Fibroblast of lung (primary cell): ENCODE results near the gene GCHFR. TPM values are rescaled to one million over a fixed set of nuclear protein-coding genes. Genes with fewer than 3 reads are reported as not detected.

Experiments used
- DNase-seq, 2 donors: peaks; one replicate each; pipeline versions ENCODE4 v3.0.0 to v3.0.0-alpha.2; 2010; ENCODE audit warnings: low read depth in 2 of 2
- H2AFZ ChIP-seq: 2 replicates; pipeline ENCODE4 v1.5.1; 2012; ENCODE audit warnings: low read length, control low read depth, inconsistent platforms
- H3K27ac ChIP-seq: 2 replicates; pipeline ENCODE4 v1.5.1; 2011; ENCODE audit warnings: low read length, control low read depth; ENCODE audit not compliant: insufficient read depth
- H3K27me3 ChIP-seq: 2 replicates; pipeline ENCODE4 v1.5.1; 2011; ENCODE audit warnings: mild to moderate bottlenecking, low read length; ENCODE audit not compliant: control insufficient read depth, insufficient read depth
- H3K36me3 ChIP-seq: 2 replicates; pipeline ENCODE4 v1.5.1; 2011; ENCODE audit warnings: low read length; ENCODE audit not compliant: control insufficient read depth, insufficient read depth
- H3K4me1 ChIP-seq: 2 replicates; pipeline ENCODE4 v1.5.1; 2011; ENCODE audit warnings: low read length; ENCODE audit not compliant: control insufficient read depth, insufficient read depth; ENCODE audit errors: extremely low read depth
- H3K4me2 ChIP-seq: 2 replicates; pipeline ENCODE4 v1.5.1; 2011; ENCODE audit warnings: low read length, control low read depth; ENCODE audit not compliant: insufficient read depth; ENCODE audit errors: extremely low read depth
- H3K4me3 ChIP-seq, 4 experiments: fragments of 200-600 bp in 1 of 4; sonication (generic) in 1 of 4; replicated peaks in 1 of 4; 2 replicates each; pipeline ENCODE4 v1.5.1; 2011 to 2016; ENCODE audit warnings: low read length in 4 of 4, low read depth in 3 of 4, mild to moderate bottlenecking in 3 of 4, control low read depth in 2 of 4, inconsistent platforms in 1 of 4, mixed read lengths in 1 of 4; ENCODE audit not compliant: insufficient read depth in 1 of 4; ENCODE audit errors: control extremely low read depth in 1 of 4
- H3K79me2 ChIP-seq: 2 replicates; pipeline ENCODE4 v1.5.1; 2012; ENCODE audit warnings: mild to moderate bottlenecking, low read length, inconsistent platforms; ENCODE audit not compliant: control insufficient read depth, insufficient read depth
- H3K9ac ChIP-seq: 2 replicates; pipeline ENCODE4 v1.5.1; 2011; ENCODE audit warnings: mild to moderate bottlenecking, low read length, control low read depth; ENCODE audit not compliant: insufficient read depth
- H3K9me3 ChIP-seq: 2 replicates; pipeline ENCODE4 v1.5.1; 2012; ENCODE audit warnings: low read depth, low read length; ENCODE audit not compliant: control insufficient read depth, insufficient read depth
- H4K20me1 ChIP-seq: 2 replicates; pipeline ENCODE4 v1.5.1; 2011; ENCODE audit warnings: low read length; ENCODE audit not compliant: control insufficient read depth, insufficient read depth; ENCODE audit errors: extremely low read depth
- CTCF ChIP-seq, 2 donors: IDR thresholded peaks in 1 of 2; conservative IDR thresholded peaks in 1 of 2; 1 replicate in 1 of 2; 2 replicates in 1 of 2; pipeline ENCODE4 v1.5.1; 2011 to 2012; ENCODE audit warnings: low read length in 2 of 2, control low read depth in 1 of 2, inconsistent platforms in 1 of 2, low read depth in 1 of 2, mild to moderate bottlenecking in 1 of 2
- EZH2 ChIP-seq: IDR thresholded peaks from 2 replicates; pipeline ENCODE4 v1.5.1; 2012; ENCODE audit warnings: low read length, control low read depth, mild to moderate bottlenecking; ENCODE audit errors: missing control alignments
- polyA plus RNA-seq, 2 donors: library from polyadenylated mRNA; depleted of rRNA in 1 of 2; stranded (reverse) in 1 of 2; unstranded in 1 of 2; fragments of >200 nt; gene quantifications; 2 replicates each; pipeline ENCODE4 v1.2.1, GENCODE V29; 2011 to 2012; ENCODE audit warnings: missing spikeins in 1 of 2
- total RNA-seq: library from RNA; depleted of rRNA; stranded (reverse); fragments of >200 nt; gene quantifications from 2 replicates; pipeline ENCODE4 v1.2.1, GENCODE V29; 2014

GCHFR gene
- total and polyA plus RNA-seq, 2 donors (not counting 1 experiment from before 2014, with no cell fraction given), result 1.6 to 2.5 TPM

GRCh38 chr15:40771242-40771641 lies 7.4 kb downstream of the GCHFR start:
- H3K4me3 ChIP-seq, result no peak overlapping the region
- no peaks in the 10 kb centered on the region for H3K9me3 ChIP-seq

GRCh38 chr15:40772014-40772413 lies 8.1 kb downstream of the GCHFR start:
- no peaks in the 10 kb centered on the region for H3K27me3 ChIP-seq
- no peak overlapping the region for H3K4me2 ChIP-seq
- H3K79me2 ChIP-seq, result no peaks in the 10 kb centered on the region
- no peak overlapping the region for H3K9ac ChIP-seq
- no peaks in the 10 kb centered on the region for H4K20me1 ChIP-seq
- H3K9me3 ChIP-seq, result no peaks in the 10 kb centered on the region
- no peak overlapping the region for H2AFZ ChIP-seq
- TF ChIP-seq EZH2 (no peak), CTCF (conservative IDR thresholded peaks at IDR 0.05 in 1 of 2, IDR thresholded peaks at IDR 0.05 in 1 of 2; ENCODE audit: low read depth in 1 of 2, low read length in 2 of 2) (no peak)
- peaks cover 17% of the 10 kb centered on the region for H3K36me3 ChIP-seq
- H3K4me3 ChIP-seq, result no peak overlapping the region
- no peak for DNase-seq
- no peak overlapping the region for H3K27ac ChIP-seq
- peaks cover 5% of the 10 kb centered on the region for H3K4me1 ChIP-seq

More at GRCh38 chr15:40771242-40771641, 7.4 kb downstream of the GCHFR start:
- DNase-seq, result no peak
- Histone ChIP-seq H3K27me3 (no peaks in the 10 kb centered on the region), H4K20me1 (no peaks in the 10 kb centered on the region), H3K79me2 (no peaks in the 10 kb centered on the region), H3K9ac (no peak overlapping the region), H3K36me3 (peaks cover 15% of the 10 kb centered on the region), H2AFZ (no peak overlapping the region), H3K27ac (no peak overlapping the region), H3K4me2 (no peak overlapping the region), H3K4me1 (peaks cover 2% of the 10 kb centered on the region)
- TF ChIP-seq CTCF (conservative IDR thresholded peaks at IDR 0.05 in 1 of 2, IDR thresholded peaks at IDR 0.05 in 1 of 2; ENCODE audit: low read depth in 1 of 2, low read length in 2 of 2), result no peak
- TF ChIP-seq EZH2, result no peak

- H3K36me3 ChIP-seq, result peaks cover 14% of the 10 kb centered on the region
- peaks cover 5% of the 10 kb centered on the region for H3K4me1 ChIP-seq
- no peaks in the 10 kb centered on the region for H3K79me2 ChIP-seq
- H3K9me3 ChIP-seq, result no peaks in the 10 kb centered on the region
- no peaks in the 10 kb centered on the region for H4K20me1 ChIP-seq
- H3K4me3 ChIP-seq, result no peak overlapping the region
- no peak for TF ChIP-seq CTCF (conservative IDR thresholded peaks at IDR 0.05 in 1 of 2, IDR thresholded peaks at IDR 0.05 in 1 of 2; ENCODE audit: low read depth in 1 of 2, low read length in 2 of 2)
- no peak for TF ChIP-seq EZH2
- no peak overlapping the region for H2AFZ ChIP-seq
- no peak overlapping the region for H3K27ac ChIP-seq
- H3K27me3 ChIP-seq, result no peaks in the 10 kb centered on the region
- no peak overlapping the region for H3K4me2 ChIP-seq
- no peak overlapping the region for H3K9ac ChIP-seq
- no peak for DNase-seq
Observed at GRCh38 chr15:40773496-40773895, 9.6 kb downstream of the GCHFR start.
